Stimulated activated CD8-positive, alpha-beta memory T cell treated with anti-CD3 and anti-CD28 coated beads, Interleukin-7, amount 100 ng/mL, for 48 hours (primary cell): ENCODE data around the gene RHEB.

Experiments used
- DNase-seq, 2 donors: peaks; one replicate each; pipeline ENCODE4 v3.0.0-alpha.2; 2020; ENCODE audit warnings: low read depth in 1 of 2; ENCODE audit errors: extremely low read depth in 1 of 2

Gene RHEB

DNA sequence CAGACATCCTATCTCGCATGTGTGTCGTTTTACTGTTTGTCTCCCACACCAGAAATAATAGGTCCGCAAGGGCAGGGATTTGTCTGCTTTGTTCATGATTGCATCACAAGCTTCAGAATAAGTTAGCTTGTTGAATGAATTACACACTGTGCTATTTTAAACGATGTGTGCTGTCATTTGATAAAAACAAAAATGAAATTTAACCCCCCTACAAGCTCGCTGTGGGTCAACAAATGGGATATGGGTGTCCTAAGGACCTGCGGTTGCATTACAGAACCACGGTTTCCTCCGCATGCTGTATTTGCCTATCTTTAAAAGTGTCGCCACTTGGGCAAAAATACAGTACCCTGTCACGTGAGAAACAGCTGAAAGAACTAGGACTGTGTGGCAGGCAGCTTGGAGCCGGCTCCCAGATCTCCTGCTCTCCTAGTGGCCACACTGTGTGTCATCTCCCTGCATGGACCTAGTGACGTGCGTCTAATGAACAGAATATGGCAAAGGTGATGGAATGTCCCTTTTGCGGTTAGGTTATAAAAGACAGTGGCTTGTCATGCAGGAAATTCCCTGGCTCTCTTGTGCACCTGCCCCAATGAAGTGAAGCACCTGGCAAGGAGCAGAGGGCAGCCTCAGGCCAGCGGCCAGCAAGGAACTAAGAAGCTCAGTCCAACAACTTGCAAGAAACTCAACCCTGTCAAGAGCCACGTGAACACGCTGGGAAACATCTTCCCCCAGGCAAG, 46.9 kb downstream of the RHEB start:
- no peak for DNase-seq

DNA sequence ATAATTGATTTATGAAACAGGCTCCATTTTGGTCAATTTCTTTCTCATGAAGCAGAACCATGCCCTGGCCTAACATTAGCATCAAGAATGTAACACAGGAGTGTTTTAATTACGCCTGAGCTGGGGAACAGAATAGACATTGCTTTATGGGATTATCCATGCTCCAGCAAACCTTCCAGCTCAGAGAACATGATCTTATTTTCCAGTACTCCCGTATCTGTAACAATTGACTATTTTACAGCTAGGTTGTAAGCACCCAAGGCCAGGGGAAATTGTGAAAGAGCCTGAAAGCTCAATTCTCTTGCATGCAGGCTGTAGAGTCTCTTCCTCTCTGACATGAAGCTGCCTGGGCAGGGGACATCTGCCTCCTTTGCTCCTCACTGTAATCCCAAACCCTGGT, 49.0 kb downstream of the RHEB start:
- DNase-seq = no peak

DNA sequence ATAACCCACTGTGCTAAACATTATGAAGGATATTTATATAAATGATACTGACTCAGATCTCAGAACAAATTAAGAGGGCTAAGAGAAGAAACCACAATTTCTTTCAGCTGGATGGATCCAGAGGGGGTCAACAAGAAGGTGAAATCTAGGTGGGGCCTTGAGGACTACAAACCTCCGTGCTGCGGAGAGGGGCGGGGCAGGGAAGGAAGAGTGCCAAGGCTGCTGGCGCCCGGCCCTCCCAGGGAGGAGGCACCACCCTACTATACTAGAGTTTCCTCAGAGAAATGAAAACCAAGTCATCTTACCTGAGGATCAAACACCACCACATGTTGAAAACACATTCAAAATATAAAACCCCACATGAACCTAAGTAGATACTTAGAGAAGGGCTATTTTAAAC, 50.4 kb downstream of the RHEB start:
- DNase-seq = no peak

DNA sequence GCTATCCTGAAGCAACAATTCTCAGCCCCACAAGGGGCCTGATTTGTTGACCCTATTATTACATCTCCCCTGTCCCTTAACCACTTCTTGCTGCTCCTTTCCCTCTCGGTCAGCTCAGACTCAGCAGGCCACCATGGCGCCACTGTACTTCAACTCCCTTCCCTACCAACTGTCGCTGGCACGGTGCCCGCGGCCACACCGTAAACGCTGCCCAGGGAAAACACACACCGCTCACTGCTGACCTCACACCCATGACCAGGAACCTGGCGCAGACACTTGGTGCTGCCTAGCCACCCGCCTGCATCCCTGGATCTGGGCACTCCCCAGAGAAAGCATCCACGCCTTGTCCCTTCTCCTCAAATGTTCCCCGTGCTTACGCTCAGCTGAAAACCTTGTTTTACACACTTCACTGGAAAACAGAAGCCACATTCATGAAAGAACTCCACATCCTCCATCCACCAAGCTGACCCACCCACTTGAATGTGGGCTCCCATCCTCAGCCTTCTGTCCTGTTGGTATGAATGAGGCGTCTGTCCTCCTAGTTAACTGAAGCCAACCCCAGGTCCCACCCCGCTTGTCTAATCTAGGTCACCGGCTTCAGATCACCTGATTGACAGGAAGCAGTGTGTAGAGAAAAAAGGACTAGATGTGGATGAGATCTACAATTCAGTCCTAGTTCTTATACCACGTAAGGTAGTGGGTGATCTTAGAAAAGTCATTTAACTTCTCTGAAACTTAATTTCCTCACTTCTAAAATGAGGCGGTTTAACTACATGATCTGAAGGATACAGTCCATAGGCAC, 51.3 kb downstream of the RHEB start:
- no peak for DNase-seq

DNA sequence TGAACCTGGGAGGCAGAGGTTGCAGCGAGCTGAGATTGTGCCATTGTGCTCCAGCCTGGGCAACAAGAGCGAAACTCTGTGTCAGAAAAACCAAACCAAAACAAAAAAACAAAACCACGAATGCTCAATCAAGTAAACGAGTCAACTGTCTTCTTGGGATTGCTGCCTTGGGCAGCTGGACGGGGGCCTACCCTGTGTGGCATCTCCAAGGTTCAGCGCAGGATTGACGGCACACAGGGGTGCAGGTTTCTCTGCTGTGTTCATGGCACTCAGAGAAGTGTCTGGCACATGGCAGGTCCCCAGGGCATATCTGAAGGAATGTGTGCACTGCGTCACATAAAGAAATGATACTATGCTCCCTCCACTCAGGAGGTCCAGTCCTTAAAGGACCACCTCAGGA, 54.5 kb downstream of the RHEB start:
- DNase-seq = no peak

DNA sequence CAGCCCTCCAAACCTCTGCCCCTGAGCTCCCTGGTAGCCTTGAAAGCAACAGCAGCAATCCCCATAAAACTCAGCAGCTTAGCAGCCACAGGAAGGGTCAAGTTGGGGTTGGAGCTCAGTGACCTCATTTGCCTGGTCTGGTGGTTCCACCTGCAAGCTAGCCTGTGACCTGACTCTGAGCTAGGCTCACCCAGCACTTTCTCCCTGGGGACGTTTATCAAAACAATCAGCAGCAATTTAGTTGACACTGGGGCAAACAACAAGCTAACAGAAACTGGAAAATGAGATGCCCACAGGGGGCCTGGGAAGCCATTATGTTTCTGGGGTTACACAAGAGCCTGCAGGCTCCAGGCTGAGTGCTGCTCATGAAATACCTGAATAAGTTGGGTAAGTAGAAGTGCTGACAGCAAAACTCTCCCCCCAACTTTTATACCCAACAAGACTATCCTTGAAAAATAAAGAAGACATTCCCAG, 57.4 kb downstream of the RHEB start:
- DNase-seq = no peak

DNA sequence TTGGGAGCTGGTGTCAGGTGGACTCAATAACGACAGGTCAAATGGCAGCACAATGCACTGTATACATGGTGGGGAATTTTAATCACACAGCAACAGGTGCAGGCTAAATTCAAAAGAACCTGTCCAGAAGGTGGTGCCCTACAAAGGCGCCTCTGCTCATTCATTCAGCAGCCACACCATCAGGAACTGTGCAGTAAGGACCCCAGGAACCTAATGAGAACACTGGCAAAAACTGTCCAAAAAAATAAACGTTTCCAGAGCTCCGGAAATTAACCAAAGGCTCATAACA, 57.8 kb downstream of the RHEB start:
- DNase-seq = no peak

DNA sequence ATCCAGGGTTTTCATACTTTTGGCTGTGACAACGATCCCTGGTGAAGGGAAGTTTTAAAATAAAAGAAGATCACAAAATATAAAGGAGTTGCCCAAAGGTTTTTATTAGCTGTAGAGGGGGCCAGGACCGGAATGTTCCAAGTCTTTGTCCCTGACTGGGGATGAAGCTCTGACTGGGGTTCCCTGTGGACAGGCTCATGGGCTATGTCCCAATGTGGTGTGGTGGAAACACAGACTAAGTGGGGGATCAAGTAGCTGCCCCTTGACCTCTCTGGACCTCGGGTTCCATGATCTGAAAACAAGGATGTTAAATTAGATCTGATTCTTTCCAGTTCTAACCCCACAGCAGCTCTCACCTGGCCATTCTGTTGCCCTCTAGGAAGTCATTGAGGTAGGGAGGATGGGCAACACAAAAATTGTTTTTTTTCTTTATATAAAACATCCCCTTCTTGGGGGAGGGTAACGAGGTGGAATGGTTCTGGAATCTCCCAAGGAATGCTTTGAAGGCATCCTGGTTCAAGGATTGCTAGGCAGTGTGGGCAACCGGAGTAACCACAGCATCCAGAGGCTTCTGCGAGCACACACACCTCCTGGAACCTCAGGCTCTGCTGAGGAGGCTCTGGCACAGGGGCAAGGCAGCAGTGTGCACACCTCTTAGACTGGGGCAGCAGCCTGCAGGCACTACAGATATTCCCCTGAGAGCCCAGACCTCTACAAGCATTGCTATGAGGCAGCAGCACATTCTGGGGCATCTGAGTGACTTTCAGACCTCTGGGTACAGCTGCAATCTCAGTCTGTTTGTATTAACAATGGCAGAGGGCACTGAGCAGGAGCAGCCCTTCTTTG, 58.4 kb downstream of the RHEB start:
- no peak for DNase-seq

DNA sequence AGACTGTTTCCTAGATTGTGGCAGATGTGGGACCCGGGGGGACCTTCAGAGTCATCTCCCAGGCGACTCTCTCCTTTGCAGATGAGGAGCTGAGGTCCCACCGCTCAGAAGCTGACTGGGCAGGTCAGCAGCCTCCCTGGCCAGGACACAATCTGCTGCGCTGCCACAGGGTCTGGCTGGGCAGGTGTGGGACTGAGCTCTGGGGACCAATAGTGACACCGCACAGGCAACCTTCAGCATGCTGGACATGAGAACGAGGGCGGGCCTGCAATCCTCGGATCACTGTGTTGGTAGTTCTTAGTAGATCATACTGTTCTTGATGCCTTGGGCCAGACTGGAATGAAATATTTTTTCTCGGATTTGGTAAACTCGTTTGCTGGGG, 59.2 kb downstream of the RHEB start:
- DNase-seq = no peak

DNA sequence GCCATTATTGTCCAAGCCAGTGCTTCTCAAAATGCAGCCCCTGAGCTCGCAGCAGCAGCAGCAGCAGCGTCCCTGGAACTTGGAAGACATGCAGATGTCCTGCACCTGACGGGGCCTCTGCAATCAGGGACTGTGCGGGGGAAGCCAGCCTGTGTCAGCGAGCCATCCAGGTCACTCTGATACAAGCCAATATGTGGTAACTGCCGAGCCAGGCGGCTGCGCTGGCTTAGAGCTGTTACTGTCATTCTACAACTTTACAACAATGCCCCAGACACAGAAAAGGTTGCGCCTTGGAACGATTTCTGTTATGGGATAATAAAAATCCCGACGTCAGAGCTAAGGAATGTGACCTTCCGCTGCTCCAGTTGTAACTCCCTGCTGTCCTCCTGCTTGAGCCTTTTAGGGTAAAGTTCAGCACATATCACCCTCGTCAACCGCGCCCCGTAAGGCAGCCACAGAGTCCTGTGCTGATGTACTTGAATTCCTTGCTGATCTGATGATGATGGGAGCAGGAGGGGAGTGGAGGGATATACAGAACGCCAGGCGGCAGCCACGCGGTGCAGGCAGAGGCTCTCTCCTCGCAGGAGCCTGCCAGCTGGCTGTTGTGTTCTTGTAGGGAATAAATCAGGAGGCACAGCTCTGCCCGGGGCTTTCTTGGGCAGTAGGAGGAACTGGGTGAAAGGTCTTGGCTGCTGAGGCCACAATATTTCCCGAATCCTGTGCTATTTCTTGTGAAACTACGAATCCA, 59.8 kb downstream of the RHEB start:
- no peak for DNase-seq

DNA sequence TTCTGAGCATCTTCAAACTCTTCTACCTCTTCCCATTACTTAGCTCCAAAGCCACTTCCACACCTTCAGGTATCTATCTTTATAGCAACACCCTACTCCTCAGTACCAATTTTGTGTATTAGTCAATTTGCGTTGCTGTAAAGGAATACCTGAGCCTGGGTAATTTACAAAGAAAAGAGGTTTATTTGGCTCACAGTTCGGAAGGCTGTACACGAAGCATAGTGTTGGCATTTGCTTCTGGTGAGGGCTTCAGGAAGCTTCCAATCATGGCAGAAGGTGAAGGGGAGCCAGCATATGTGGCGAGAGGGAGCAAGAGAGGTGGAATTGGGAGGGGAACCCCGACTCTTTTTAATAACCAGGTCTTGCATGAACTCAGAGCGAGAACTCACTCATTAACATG, 62.2 kb downstream of the RHEB start:
- DNase-seq = no peak

DNA sequence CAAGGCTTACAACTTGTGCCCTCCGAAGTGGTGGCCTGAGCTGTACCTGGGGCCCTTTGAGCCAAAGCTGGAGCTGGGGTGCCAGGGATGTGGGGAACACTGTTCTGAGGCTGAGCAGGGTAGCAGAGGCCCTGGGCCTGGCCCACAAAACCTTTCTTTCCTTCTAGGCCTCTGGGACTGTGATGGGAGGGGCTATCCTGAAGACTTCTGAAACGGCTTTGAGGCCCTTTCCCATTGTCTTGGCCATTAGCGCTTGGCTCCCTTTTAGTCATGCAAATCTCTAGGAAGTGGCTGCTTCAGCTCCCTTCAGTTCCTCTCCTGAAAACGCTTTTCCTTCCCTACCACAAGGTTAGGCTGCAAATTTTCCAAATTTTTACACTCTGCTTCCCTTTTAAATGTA, 62.9 kb downstream of the RHEB start:
- DNase-seq = no peak

DNA sequence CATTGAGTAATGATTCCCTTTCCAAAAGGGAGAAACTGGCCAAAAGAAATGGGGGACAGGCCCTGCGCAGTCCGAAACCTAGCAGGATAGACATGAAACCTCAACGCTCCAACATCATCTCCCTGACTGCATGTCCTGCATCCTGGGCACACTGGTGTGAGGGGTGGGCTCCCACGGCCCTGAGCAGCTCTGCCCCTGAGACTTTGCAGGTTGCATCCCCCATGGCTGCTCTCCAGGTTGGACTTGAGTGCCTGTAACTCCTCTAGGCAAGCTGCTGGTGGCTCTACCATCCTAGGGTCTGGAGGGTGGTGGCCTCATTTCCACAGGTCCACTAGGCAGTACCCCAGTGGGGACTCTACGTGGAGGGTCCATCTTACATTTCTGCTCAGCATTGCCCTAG, 63.4 kb downstream of the RHEB start:
- no peak for DNase-seq

DNA sequence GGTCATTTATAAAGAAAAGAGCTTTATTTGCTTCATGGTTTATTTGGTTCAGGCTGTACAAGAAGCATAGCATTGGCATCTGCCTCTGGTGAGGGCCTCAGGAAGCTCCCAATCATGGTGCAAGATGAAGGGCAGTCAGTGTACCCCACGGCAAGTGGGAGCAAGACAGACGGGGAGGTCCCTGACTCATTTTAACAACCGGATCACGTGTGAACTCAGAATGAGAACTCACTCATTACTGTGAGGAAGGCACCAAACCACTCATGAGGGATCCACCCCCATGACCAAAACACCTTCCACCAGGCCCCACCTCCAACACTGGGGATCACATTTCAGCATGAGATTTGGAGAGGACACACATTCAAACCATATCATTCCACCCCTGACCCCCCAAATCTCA, 64.0 kb downstream of the RHEB start:
- DNase-seq = no peak

DNA sequence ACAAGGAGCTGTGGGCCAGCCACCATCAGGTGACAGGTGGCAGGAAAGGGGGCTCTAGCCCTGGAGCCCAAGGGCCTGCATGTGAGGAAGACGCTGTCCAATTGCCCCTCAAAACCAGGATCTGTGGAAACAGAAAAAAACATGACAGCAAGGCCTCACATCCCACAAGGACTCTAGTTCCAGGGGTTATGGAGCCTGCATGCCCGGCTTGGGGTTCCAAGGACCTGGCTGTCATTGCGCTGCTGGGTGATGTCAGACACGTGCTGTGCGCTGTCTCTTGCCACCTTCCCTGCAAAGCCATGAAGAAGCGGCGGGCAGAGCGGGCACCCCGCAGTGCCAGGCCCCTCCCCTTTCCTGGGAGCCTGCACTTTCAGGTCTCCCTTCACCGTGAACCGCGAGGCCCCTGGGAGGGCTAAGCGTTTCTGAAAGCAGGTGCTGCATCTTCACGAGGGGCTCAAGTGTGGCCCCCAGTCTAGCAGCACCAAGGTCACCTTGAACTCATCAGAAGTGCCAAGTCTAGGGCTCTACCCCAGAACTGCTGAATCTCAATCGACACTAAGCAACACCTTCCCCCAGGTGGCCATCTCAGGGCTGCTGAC, 64.7 kb downstream of the RHEB start:
- no peak for DNase-seq

DNA sequence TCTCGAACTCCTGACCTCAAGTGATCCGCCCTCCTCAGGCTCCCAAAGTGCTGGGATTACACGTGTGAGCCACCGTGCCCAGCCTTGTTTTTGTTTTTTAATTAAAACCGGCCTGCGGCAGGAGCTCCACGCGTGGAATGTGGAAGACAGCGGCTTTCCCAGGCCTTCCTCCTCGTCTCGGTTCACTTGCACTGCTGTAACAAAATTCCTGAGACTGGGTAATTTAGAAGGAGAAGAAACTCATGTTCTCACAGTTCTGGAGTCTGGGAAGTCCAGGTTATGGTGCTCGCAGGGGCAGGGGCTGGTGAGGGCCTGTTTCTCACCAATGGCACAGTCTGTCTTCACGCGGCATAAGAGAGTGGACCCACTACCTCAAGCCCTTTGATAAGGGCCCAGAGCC, 65.4 kb downstream of the RHEB start:
- DNase-seq = no peak

DNA sequence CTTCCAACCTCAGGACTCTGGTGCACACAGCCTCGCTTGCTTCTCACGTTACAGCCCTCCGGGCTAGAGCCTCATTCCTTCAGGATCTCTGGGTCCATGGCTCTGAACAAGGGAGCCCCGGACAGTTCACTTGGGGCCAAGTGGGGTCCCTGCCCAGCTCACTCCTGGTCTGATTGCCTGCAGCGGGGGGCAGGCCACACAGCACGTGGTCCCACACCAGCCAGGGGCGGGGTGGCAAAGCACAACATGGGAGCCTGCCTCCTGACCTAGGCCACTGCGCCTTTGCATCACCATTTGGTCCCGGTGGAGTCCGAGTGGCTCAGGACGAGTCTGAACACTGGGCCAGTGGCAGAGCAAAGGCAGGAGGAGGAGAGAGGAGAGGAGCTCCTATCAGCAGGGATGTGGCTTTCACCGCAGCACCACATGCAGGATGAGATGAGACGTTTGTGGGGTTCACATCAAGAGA, 66.3 kb downstream of the RHEB start:
- DNase-seq = no peak

DNA sequence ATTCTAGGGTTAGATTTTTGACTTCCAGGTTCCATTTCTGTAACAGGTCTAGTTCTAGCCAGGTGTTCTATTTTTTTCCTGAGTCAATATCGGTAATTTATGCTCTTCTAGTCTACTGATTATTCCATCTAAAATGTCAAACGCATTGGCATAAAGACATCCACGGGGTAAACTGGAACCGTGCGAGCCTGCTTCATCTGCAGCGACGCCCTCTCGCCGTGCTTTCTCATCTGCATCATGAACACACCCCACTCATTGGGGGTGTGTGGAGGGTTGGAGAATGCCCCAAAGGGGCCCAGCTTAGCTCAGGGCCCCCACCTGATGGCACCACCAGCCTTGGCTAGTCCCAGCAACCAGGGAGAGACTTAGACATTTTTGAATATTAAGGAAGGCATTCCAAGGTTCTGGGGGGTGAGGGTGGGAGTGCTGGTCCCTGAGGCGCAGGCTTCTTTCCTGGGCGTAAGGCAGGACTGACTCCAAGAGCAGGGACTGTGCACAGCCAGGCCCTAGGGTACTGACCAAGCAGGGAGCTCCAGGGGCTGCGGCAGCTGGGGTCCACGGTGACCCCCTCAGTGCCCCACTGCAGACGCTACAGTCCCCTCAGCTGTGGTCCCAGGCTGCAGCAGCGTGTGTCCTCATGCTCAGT, 66.9 kb downstream of the RHEB start:
- DNase-seq = no peak

DNA sequence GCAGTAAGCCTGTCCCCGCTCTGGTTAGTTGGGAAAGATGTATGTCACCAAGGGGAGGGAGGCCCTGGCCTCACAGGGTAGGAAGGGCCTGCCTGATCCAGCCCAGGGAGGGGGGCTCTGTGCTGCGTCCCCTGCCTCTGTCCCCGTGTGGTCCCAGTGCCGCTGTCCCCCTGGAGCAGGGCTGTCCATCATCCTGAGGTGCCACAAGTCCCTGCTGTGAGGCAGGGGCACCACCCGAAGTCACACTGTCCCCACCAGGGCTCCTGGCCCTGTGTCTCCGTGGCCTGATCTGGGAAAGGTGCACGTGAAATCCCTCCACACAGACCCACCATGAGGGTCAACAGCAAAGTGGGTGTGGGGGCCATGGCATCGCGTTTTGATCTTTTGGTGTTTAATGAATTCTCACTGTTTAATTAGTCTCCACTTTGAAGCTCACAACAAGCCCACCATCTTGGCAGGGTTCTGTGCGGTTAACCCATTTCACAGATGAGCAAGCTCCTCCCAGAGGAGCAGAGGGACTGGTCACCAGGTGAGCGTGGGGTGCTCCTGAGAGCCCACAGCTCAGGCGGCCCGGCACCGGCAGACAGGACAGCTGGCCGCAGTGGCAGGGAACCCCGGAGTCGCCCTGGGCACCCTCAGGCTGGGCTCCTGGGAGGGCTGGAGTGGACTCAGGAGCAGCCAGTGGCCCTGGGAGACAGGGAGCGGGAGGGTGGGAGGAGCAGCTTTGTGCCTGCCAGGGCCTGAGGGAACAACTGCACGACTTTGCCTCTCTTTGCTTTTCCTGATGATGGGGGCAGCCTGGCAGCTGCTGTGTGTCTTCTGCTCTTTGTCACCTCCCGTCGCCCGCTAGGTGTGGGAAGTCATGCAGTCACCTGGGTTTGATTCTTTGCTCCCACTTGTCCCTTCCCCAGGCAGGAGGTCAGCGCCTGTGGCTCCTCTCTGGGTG, 67.8 kb downstream of the RHEB start:
- DNase-seq = no peak
